Dermis microvascular lymphatic vessel endothelial cell (primary cell): Measurements from ENCODE around the gene CHMP4A. TPM values are rescaled to one million over a fixed set of nuclear protein-coding genes. Genes with fewer than 3 reads are reported as not detected.
"Not testable (repeated sequence)": the region's sequence is repeated elsewhere in the genome, so short reads cannot be mapped to it uniquely, and the experiment has no call there.

ENCODE experiments used
- DNase-seq, 2 donors: peaks; one replicate each; pipeline versions ENCODE4 v3.0.0 to v3.0.0-alpha.2; 2010; ENCODE audit warnings: low read depth in 2 of 2
- total RNA-seq: library from RNA; depleted of rRNA; stranded (reverse); fragments of >200 nt; gene quantifications from 2 replicates; pipeline ENCODE4 v1.2.1, GENCODE V29; 2014

The CHMP4A gene
- total RNA-seq, 1 donor from 2014 or later, result 11.7 TPM

DNA sequence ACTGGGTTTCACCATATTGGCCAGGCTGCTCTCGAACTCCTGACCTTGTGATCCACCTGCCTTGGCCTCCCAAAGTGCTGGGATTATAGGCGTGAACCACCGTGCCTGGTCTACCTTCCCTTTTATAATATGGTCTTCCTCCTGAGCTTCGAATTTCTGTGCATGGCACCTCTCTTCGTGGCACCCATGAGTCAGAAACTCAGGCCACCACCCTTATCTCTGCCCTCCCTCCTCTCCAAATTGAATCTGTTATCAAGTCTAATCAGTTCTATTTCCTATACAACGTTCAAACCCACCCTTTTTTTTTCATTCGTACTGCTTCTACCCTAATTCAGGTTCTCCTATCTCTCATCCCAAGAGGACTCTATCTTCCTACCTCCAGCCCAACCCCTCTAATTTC is 34.1 kb upstream of the CHMP4A start:
- DNase-seq, result no peak

DNA sequence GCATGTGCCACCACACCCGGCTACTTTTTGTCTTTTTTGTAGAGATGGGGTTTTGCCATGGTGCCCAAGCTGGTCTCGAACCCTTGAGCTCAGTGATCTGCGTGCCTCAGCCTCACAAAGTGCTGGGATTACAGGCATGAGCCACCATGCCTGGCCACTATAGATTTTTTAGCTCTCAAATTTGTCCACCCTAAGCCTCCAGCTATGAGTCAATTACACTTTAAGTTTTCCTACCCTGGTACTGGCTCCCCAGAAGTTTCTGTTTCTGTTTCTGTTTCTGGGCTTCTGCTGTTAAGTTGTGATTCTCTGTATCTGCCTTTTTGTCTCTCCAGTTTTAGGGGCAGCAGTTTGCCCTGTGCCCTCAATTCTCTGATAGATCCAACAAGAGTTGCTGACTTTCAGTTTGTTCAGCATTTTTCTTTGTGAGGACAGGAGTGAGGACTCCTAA is 33.5 kb upstream of the CHMP4A start:
- DNase-seq, result no peak

DNA sequence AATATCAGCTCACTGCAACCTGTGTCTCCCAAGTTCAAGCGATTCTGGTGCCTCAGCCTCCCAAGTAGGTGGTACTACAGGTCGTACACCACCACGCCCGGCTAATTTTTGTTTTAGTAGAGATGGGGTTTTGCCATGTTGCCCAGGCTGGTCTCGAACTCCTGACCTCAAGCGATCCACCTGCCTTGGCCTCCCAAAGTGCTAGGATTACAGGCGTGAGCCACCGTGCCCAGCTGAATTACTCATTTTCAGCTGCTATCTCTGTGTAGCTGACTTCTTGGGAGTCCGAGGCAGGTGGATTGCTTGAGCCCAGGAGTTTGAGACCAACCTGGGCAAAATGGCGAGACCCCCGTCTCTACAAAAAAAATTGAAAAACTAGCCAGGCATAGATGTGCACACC is 32.1 kb upstream of the CHMP4A start:
- not testable (repeated sequence) for DNase-seq

DNA sequence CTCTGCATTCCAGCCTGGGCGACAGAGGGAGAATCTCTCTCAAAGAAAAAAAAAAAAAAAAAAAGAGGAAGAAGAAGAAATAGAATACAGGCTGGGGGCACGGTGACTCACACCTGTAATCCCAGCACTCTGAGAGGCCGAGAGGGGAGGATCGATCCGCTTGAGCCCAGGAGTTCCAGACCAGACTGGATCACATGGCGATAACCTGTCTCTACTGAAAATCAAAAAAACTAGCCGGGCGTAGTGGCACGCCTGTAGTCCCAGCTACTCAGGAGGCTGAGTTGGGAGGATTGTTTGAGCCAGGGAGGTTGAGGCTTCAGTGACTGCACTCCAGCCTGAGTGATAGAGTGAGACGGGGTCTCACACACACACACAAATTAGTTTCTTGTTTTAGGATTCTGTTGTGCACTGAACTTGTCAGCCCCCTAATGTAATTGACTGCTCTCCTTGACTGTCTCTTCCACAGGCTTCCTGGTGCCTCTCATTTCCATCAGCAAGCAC is 30.1 kb upstream of the CHMP4A start:
- peak in 1 of 2 donors; percentile 47 for DNase-seq

DNA sequence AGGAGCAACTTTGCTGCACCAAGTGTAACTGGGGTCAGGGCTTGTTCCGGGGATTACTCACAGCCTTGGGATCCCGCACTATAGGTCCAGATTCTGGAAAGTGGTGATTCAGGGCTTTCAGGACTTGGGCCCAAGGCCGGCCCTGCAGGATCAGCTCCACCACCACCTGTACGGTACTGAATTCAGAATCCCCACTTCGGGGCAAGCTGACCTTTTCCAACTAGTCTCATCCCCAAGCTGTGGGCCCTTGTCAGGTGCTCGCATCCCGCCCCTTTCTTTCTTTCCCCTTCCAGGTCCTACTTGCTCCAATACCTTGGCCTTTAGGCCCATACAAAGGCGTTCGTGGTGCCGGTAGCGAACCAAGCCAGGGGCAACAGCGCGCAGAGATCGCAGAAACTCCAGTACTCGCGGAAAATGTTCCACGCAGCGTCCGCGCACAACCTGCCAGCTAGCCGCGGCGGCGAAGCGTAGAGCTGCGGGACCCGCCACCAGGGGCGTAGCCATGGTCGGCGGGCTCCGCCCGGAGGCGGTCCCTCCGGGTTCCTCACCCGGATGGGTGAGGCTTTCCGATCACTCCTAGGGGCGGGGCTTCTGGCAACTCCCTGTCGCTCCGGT is 28.6 kb upstream of the CHMP4A start:
- peak; percentile 87 to 92 for DNase-seq

DNA sequence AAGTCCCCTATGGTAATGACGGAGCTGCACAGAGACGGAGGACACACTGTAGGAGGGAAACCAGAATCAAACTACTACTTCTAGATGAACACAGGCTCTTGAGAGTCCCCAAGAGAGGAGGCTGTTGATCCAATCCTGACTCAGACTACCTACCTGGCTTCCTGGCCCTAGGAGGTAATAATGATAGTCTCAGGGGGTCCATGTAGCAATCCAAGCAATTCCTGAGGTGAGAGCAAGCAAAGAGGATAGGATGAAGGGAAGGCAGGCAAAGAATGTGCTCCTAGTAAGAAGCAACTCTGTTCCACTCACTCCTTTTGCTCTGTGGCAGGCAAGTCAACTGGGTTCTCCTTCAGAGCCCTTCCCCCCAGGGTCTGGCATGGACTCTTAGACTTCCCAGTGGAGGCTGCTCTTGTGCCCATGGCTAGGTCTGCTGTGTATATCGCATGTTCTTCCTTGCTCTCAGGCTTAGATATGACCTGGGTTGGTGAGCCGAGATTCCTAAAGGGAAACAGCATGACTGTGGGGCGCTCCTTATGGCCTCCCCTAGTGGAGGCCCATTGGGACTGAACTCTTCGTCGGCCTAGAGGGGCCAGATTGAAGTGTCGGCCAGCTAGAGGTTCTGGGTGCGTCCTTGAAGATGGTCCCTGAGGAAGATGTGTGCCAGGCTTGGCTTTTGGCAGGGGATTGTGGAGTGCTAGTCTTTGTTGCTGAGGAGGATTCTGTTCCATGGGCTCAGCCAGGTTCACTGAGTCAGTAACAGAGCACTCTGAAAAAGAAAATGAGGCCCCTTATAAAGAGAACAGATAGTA is 27.0 kb upstream of the CHMP4A start:
- DNase-seq, result no peak

DNA sequence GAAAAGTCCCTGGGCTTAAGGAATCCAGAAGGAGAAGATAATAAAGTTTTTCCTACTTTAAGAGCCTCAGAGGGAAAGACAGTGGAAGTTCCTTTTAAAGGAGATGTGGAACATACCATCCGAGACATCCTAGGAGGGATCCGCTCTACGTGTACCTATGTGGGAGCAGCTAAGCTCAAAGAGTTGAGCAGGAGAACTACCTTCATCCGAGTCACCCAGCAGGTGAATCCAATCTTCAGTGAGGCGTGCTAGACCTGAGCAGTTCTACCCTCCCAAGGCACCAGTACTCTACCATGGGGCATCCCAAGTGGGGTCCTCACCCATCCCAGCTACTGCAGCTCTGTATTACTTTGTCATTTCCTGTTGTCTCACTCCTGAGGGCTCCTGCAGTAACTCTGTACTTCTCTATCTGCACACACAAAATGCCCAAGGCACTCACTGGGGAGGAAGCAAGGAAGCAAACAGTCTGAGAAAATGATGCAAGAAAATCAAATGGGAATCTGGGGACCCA is 25.3 kb upstream of the CHMP4A start:
- DNase-seq, result no peak

DNA sequence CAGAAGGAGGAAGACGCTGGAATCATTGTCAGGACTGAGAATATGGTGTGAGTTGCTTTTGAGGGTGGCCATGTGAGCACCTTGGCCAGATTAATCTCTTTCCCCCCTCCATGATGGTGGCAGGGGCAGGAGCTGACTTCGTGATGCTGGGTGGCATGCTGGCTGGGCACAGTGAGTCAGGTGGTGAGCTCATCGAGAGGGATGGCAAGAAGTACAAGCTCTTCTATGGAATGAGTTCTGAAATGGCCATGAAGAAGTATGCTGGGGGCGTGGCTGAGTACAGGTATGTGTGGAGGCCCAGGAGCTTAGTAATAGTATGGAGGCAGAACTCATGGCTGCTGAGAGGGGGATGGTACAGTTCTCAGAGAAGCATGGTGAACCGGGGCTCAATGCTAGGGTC is 24.8 kb upstream of the CHMP4A start:
- DNase-seq, result no peak

DNA sequence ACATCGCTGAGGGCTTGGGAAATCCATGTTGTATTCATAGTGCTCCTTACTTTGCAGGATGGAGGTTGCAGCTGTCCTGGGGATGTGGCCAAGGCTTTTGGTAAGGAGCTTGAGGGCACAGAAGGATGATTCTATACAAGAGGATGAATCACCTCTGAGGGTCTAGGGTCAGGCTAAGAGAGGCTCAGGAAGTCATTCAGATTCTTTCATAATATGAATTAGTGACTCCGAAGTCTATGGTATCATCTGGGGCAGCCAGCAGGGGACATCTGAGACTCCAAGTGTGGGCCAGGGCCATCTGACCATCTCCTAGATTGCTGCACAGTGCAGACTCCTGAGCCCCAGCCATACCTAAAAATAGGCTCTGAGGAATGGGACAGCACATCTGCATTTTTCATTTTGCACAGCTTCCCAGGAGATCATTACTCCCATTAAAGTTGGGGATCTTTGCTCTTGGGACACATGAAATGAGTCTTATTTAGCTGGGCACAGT is 24.2 kb upstream of the CHMP4A start:
- DNase-seq, result no peak

DNA sequence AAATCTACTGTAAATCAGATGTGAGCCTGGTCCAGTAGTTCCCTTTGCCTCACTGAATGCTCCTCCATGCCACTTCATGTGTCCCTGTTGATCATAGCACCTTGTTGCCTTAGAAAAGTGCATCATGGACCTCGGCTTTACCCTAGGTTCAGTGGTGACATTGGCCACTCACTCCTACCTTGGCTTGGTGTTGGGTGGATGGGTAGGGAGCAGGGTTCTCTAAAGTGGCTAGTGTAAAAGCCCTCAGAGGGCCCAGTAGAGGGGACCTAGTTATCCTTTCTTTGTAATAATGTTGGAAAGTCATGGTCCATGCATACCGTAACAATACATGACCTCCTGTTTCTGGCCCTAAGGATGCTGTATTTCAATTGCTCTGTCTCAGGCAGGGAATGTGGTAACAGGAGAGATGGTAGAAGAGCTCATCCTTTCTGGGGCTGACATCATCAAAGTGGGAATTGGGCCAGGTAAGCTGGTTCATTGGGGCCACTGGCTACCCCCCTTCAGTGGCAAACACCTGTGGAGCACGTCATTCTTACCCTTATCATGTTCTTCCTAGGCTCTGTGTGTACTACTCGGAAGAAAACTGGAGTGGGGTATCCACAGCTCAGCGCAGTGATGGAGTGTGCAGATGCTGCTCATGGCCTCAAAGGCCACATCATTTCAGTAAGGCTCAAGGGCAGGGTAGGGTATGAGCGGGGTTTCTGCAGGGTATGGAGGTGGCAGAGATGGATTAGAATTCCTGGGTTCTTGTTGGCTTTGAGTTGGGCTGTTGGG is 23.6 kb upstream of the CHMP4A start:
- no peak for DNase-seq

DNA sequence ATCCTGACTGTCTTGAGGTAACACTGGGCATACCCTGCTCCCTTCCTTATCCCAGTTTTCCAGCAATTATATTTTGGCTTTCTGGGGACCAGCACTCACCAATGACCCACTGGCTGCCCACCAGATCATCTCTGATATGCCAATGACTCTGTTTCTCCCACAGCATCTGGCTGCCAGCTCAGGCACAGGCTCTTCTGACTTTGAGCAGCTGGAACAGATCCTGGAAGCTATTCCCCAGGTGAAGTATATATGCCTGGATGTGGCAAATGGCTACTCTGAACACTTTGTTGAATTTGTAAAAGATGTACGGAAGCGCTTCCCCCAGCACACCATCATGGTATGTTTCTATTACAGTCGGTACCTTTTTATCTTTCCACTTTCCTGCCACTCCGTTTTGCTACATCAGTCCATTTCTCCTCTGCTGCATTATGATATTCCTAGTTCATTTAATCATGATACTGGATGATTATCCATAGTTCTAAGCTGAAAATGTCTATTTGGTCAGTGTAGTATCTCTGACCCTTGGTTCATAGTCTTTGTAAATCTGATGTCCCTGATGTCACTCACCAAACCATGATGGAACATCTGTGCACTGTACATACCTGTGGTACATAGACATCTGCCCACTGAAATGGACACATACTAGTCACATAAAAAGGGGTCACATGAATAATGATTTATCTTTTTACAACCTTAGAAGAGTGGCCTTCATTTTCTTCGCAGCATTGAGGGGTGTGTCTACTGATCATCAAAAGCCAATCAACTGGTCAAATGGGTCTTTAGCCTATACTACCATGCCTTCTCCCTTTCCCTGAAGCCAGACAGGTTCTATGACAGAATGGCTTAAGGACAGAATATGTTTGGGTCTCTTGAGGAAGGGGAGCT is 22.8 kb upstream of the CHMP4A start:
- DNase-seq, result no peak

DNA sequence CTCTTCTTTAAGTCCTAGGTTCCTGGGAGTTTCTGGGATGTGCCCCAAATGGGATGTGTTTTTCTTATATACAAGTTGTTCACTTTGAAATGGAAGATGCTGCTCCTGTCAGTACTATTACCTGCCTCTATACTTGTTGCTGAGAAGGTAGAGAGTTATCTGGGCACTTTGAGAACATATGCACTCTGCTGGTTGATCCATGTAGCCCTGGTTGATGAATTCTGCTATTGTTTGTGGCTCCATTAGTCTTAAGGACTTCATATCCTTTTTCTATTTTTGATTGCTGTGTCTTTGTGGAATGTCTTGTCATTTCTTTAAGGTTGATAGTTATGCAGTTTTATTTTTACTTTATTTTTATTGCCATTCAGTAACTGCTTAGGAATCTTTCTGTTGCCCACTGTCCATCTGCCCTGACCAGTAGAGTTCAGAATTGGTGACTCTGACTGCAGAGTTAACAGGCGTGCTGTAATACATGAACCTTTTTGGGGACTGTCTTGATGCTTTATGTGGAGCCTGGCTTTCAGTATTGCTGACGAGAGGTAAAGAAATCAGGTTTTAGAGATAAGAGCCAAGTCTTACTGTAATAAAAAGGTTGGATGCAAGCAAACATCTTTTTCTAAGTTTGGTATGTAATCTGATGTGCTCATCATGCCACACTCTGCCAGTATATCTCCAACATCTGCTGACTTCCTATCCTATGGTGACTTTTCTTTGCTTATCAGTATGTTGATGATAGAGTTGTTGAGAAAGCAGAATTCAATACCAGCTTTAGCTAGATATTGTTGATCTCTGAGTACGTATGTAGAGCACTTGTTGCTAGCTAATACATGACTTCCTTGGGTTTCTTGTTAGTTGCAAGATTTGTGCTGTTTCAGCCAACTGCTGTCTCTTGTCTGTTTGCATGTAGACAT is 21.1 kb upstream of the CHMP4A start:
- DNase-seq, result no peak

DNA sequence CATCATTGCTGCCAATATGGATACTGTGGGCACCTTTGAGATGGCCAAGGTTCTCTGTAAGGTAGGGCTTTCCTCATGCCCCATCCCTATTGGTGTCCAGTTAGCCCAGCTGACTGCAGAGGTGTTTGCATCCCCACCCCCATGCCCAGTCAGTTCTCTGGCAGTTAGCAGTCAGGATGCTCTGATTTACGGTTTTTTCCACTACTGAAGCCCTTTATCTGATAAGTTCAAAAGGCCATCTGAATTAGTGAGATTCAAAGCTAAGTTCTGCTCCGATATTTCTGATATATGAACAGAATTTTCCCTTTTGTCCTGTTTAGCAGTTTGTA is 20.2 kb upstream of the CHMP4A start:
- peak; percentile 24 to 47 for DNase-seq

DNA sequence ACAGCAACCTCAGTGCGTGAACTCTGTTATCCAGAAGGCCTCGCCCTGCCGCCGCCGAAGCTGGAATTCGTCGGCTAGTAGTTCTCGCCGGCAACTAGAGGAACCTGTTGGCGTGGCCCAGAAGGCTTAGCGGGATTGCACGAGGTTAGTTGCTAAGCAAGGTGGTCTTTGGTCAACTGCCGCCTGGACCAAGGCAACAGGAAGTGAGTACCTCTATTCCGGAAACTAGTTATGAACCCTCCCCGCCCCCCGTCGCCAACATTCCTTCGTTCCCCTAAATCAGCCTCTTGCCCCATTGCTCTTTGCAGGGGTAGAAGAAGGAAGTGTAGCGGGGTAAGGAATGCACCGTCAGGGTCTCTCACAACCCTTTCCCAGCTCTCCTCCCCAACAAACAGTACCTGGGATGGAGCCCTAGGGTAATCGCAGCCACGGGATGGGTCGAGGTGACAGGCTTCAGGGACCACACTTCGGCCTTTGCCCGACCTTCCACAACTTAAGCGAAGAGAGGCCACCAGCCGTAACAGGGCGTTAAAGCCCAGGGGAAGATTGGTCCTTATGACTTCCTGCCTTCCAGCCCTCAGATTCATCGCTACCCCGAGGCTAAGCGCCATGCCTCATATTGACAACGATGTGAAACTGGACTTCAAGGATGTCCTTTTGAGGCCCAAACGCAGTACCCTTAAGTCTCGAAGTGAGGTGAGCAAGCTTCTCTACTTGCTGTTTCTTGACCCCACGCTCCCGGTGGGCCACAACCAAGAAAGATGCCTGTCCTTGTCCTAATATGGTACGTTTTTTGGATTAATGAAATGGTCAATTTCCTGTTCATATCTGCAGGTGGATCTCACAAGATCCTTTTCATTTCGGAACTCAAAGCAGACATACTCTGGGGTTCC is 19.6 kb upstream of the CHMP4A start, which contains the start of gene GMPR2:
GMPR2 (plus strand) TSS at position 285 of the 893 bp plus-strand sequence; CDS start at position 610, 325 bp downstream.
- DNase-seq, result peak in 1 of 2 donors; percentile 24

DNA sequence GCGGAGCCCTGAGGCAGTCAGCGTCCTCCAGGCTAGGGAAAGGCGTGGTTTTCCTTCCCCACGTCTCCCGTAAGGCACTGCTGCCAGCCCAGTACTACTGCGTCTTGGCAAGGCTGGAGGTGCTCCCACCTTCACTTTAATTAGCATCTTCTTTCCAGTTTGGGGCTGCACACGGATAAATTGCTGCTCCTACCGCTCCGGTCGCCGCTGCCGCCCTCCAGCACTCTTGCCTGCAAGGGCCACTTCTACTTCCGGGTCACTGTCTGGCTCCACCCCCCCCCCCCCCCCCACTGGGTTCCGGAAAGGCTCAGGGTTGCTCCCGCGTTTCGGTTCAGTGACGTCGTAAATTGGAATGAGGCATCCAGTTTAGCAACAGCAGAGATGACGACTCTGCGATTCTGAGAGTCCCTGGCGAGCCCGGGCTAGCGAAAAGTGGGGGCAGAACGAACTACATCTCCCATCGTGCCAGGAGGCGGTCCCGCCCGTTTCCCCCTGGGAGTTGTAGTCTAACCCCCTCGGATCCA is 18.9 kb upstream of the CHMP4A start, which contains the start of gene NEDD8:
NEDD8 (minus strand) TSS at position 247 of the 524 bp plus-strand sequence; CDS start at position 147, 100 bp downstream.
- peak; percentile 93 to 96 for DNase-seq

DNA sequence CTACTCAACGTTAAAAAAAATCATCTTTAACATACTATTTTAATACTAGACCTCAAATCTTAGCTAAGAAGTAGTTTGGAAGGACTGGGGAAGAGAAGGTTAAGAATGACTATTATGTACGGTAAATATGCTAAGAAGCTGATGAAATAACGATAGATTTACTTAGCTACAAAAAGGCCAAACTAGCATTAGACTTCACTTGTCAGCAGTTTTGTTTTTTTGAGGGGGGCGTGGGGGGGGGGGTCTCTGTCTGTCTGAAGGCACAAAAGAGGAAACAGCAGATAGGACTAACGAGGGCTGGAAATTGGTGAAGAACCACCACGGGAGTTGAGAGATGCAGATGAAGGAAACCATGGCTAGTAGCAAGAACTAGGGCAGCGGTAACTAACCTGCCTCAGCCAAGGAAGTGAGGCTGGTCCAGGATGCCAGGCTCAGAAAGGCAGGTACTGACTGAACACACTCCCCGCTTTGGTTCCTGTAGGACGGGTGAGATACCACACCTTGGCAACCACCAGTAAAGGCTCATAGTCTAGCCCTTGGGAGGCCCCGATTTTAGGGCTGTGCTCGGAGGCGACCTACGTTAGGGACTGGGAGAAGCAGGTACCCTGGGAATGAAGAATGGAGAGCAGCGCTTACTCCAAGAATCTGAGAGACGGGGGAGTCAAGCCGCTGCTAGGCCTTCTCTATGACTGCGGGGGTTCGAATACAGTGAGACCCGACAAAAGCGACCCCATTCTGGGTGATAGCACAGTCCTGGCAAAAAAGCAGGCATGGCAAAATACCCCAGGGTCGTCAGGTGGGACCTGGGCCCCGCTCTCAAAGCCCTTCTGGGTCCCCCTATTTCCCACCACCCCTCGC is 18.2 kb upstream of the CHMP4A start:
- peak in 1 of 2 donors; percentile 17 for DNase-seq

DNA sequence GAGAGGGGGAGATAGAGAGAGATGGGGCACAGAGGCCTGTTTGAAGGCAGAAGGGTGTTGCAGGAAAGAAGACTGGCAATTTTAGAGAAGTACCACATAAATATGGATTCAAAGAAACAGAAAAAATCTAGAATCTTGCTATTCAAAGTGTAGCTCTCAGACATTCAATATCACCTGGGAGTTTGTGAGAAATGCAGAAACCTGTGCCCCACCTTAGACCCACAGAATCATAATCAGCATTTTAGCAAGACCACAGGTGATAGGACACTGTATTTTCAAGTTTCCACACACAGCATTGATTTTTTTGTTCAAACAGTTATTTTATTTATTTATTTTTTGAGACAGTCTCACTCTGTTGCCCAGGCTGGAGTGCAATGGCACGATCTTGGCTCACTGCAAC is 15.6 kb upstream of the CHMP4A start:
- DNase-seq, result no peak
